IMR-90 (cell line): ENCODE results near the gene E4F1. TPM values are rescaled to one million over a fixed set of nuclear protein-coding genes. Genes with fewer than 3 reads are reported as not detected.

ENCODE experiments used
- ATAC-seq: fragments of 200-7000 bp; cut with Tn5 transposase; 2 replicates; pipeline ENCODE4 v1.9.1; 2020; ENCODE audit warnings: low read depth, mild to moderate bottlenecking, moderate library complexity
- BruUV-seq: library from RNA; stranded (reverse); fragments of 400-500 nt; replicated peaks from 2 replicates; lab custom pipeline; 2021; lab: Mats Ljungman, UMichigan
- CTCF ChIA-PET: fragments of 300-600 bp; formaldehyde crosslinking; extraction: SDS; loops from one replicate; lab custom pipeline; 2021; ENCODE audit warnings: antibody characterized with exemption; lab: Yijun Ruan, JAX
- POLR2A ChIA-PET: fragments of 300-600 bp; sonication (Branson Sonifier 250); formaldehyde crosslinking; loops from one replicate; lab custom pipeline; 2022; ENCODE audit warnings: antibody characterized with exemption; ENCODE audit not compliant: unreplicated experiment; lab: Charles Lee
- DNase-seq: peaks from one replicate; pipeline ENCODE4 v3.0.0; 2013
- H2AFZ ChIP-seq: replicated peaks from 2 replicates; pipeline ENCODE3; 2013; ENCODE audit warnings: low read length, mild to moderate bottlenecking; ENCODE audit not compliant: poor library complexity
- H2AK5ac ChIP-seq: 2 replicates; pipeline ENCODE4 v1.6.1; 2013; ENCODE audit warnings: low read depth, low read length, inconsistent platforms
- H2AK9ac ChIP-seq: replicated peaks from 2 replicates; pipeline ENCODE3; 2013; ENCODE audit warnings: mild to moderate bottlenecking, low read depth, low read length, moderate library complexity; ENCODE audit not compliant: poor library complexity
- H2BK120ac ChIP-seq: 2 replicates; pipeline ENCODE4 v1.6.1; 2013; ENCODE audit warnings: low read depth, low read length, inconsistent platforms
- H2BK15ac ChIP-seq: 3 replicates; pipeline ENCODE4 v1.6.1; 2013; ENCODE audit warnings: low read depth, low read length, inconsistent platforms
- H2BK20ac ChIP-seq: 2 replicates; pipeline ENCODE4 v1.6.1; 2013; ENCODE audit warnings: low read depth, mild to moderate bottlenecking, inconsistent platforms, low read length, moderate library complexity
- H2BK5ac ChIP-seq: 2 replicates; pipeline ENCODE4 v1.6.1; 2013; ENCODE audit warnings: mild to moderate bottlenecking, low read depth, low read length, inconsistent platforms; ENCODE audit not compliant: poor library complexity, severe bottlenecking
- H3K14ac ChIP-seq: replicated peaks from 2 replicates; pipeline ENCODE4 v1.6.1; 2013; ENCODE audit warnings: low read depth, low read length, inconsistent platforms
- H3K18ac ChIP-seq: 2 replicates; pipeline ENCODE4 v1.6.1; 2013; ENCODE audit warnings: low read depth, low read length, control low read depth
- H3K23ac ChIP-seq: 2 replicates; pipeline ENCODE4 v1.6.1; 2013; ENCODE audit warnings: low read depth, low read length, inconsistent platforms
- H3K27ac ChIP-seq: 2 replicates; pipeline ENCODE4 v1.5.1; 2013; ENCODE audit warnings: mild to moderate bottlenecking, control low read depth, low read length; ENCODE audit not compliant: insufficient read depth
- H3K27me3 ChIP-seq: 2 replicates; pipeline ENCODE4 v1.6.1; 2013; ENCODE audit warnings: low read length; ENCODE audit not compliant: control insufficient read depth, insufficient read depth
- H3K36me3 ChIP-seq: 2 replicates; pipeline ENCODE4 v1.6.1; 2013; ENCODE audit warnings: low read length, mixed read lengths; ENCODE audit not compliant: control insufficient read depth, insufficient read depth
- H3K4ac ChIP-seq: 2 replicates; pipeline ENCODE4 v1.6.1; 2013; ENCODE audit warnings: low read depth, low read length, inconsistent platforms
- H3K4me1 ChIP-seq: 2 replicates; pipeline ENCODE4 v1.6.1; 2013; ENCODE audit warnings: low read length, mixed read lengths; ENCODE audit not compliant: control insufficient read depth, insufficient read depth
- H3K4me2 ChIP-seq: 2 replicates; pipeline ENCODE4 v1.6.1; 2013; ENCODE audit warnings: low read depth, mild to moderate bottlenecking, control low read depth, low read length, moderate library complexity
- H3K4me3 ChIP-seq: 2 replicates; pipeline ENCODE4 v1.5.1; 2013; ENCODE audit warnings: low read depth, mild to moderate bottlenecking, control low read depth, low read length, moderate library complexity; ENCODE audit not compliant: insufficient read depth
- H3K56ac ChIP-seq: 2 replicates; pipeline ENCODE4 v1.6.1; 2013; ENCODE audit warnings: low read length, inconsistent platforms; ENCODE audit not compliant: insufficient read depth; ENCODE audit errors: extremely low read depth
- H3K79me1 ChIP-seq, 2 experiments: 2 replicates each; pipeline ENCODE4 v1.6.1; 2013; ENCODE audit warnings: low read length in 2 of 2, inconsistent platforms in 1 of 2, low read depth in 1 of 2
- H3K9ac ChIP-seq: 2 replicates; pipeline ENCODE4 v1.6.1; 2013; ENCODE audit warnings: low read depth, low read length, control low read depth
- H3K9me1 ChIP-seq: 2 replicates; pipeline ENCODE4 v1.6.1; 2013; ENCODE audit warnings: low read length, inconsistent platforms; ENCODE audit not compliant: insufficient read depth
- H3K9me3 ChIP-seq: 2 replicates; pipeline ENCODE4 v1.6.1; 2013; ENCODE audit warnings: low read length; ENCODE audit not compliant: control insufficient read depth, insufficient read depth
- H4K20me1 ChIP-seq: 2 replicates; pipeline ENCODE4 v1.6.1; 2013; ENCODE audit warnings: low read length, inconsistent platforms; ENCODE audit not compliant: insufficient read depth
- H4K5ac ChIP-seq: 2 replicates; pipeline ENCODE4 v1.6.1; 2013; ENCODE audit warnings: mild to moderate bottlenecking, low read depth, low read length, control low read depth
- H4K8ac ChIP-seq, 2 experiments: 2 replicates each; pipeline ENCODE4 v1.6.1; 2013; ENCODE audit warnings: low read depth in 2 of 2, low read length in 2 of 2, control low read depth in 1 of 2, inconsistent platforms in 1 of 2
- H4K91ac ChIP-seq: 2 replicates; pipeline ENCODE4 v1.6.1; 2013; ENCODE audit warnings: low read depth, low read length, inconsistent platforms; ENCODE audit not compliant: insufficient read depth
- BHLHE40 ChIP-seq: fragments of 150-350 bp; IDR thresholded peaks from 2 replicates; pipeline ENCODE4 v1.6.1; 2016; ENCODE audit warnings: mild to moderate bottlenecking, low read depth, low read length
- MXI1 ChIP-seq: IDR thresholded peaks from 2 replicates; pipeline ENCODE4 v1.6.1; 2012; ENCODE audit warnings: low read depth, mild to moderate bottlenecking, low read length, moderate library complexity, borderline replicate concordance
- RAD21 ChIP-seq: IDR thresholded peaks from 2 replicates; pipeline ENCODE4 v1.6.1; 2012; ENCODE audit warnings: low read length, improper control_type of control experiment
- RFX5 ChIP-seq: IDR thresholded peaks from 2 replicates; pipeline ENCODE4 v1.8.0; 2012; ENCODE audit warnings: low read depth, mild to moderate bottlenecking, low read length, moderate library complexity
- WGBS, 2 experiments: methylation state at CpG; one replicate each; pipeline versions ENCODE4 v1.1.5 to v1.1.7; 2013; ENCODE audit warnings: missing lambda C conversion rate in 2 of 2; ENCODE audit not compliant: insufficient read length in 1 of 2; ENCODE audit errors: extremely low coverage in 2 of 2; 5-methylcytosine and 5-hydroxymethylcytosine counted together
- dilution Hi-C: fragments of 300-500 bp; cut with HindIII; formaldehyde crosslinking; loops from one replicate; pipeline ENCODE4 v1.14.3; 2018; ENCODE audit warnings: low sequenced_read_pairs; ENCODE audit not compliant: unreplicated experiment
- in situ Hi-C: fragments of 300-500 bp; cut with MboI; formaldehyde crosslinking; loops from 3 replicates; pipeline ENCODE4 v1.14.3; 2019; ENCODE audit warnings: low sequenced_read_pairs, inconsistent platforms, mixed read lengths
- intact Hi-C: fragments of 100-400 bp; cut with micrococcal nuclease; formaldehyde crosslinking; loops from 2 replicates; pipeline ENCODE4 v1.10.0; 2022
- polyA plus RNA-seq, 3 experiments: library from polyadenylated mRNA; depleted of rRNA; stranded (reverse); fragments of >200 nt; gene quantifications; 2 replicates each; pipeline ENCODE4 v1.2.3, GENCODE V29; 2012; ENCODE audit warnings: low replicate concordance in 1 of 3
- total RNA-seq: library from RNA; depleted of rRNA; stranded (reverse); fragments of >200 nt; gene quantifications from 2 replicates; pipeline ENCODE4 v1.2.3, GENCODE V29; 2012
- TF ChIP-seq, protein P1 (sequence below): conservative IDR thresholded peaks from 2 replicates; pipeline ENCODE4 v1.5.1; 2012; ENCODE audit warnings: mild to moderate bottlenecking, low read depth, low read length, improper control_type of control experiment

E4F1 gene
- total and polyA plus RNA-seq, 2 of the 4 experiments (the other 2 are of a cell fraction) = 13.1 to 33.0 TPM

DNA sequence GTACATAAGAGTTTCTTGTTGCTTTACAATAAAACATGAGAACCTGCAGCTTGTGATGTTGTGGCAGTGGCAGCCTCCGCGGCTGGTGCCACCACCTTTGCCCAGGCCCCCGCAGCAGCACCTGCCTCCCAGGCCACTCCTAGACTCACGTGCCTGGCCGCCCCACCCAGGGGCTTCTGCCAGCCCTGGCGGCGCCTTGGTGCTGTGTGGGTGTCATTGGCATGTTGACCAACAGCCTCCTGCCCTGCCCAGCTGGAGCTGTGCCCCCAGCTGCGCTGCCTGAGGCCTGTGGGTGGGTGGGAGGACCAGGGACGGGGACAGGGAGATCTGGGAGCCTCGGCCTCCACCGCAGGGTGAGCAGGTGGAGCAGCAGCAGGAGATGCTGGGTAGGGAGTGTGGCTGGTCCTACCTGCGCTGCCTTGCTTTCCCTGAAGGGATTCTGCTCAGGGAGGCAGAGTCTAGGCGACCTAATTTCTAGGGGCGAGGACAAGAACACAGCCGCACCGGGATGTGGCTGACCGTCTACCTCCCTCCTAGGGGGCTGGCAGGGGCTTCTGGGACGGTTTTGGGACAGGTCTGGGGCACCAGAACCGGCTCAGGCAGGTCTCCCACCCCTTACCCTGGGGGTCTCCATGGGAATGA is 12.4 kb downstream of the E4F1 start:
- TF ChIP-seq RFX5 = no peak
- no peak for TF ChIP-seq BHLHE40
- TF ChIP-seq RAD21 = no peak
- TF ChIP-seq MXI1 = no peak
- TF ChIP-seq, protein P1, sequence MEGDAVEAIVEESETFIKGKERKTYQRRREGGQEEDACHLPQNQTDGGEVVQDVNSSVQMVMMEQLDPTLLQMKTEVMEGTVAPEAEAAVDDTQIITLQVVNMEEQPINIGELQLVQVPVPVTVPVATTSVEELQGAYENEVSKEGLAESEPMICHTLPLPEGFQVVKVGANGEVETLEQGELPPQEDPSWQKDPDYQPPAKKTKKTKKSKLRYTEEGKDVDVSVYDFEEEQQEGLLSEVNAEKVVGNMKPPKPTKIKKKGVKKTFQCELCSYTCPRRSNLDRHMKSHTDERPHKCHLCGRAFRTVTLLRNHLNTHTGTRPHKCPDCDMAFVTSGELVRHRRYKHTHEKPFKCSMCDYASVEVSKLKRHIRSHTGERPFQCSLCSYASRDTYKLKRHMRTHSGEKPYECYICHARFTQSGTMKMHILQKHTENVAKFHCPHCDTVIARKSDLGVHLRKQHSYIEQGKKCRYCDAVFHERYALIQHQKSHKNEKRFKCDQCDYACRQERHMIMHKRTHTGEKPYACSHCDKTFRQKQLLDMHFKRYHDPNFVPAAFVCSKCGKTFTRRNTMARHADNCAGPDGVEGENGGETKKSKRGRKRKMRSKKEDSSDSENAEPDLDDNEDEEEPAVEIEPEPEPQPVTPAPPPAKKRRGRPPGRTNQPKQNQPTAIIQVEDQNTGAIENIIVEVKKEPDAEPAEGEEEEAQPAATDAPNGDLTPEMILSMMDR = no peak
- H3K27ac ChIP-seq = no peak overlapping the region
- H3K4ac ChIP-seq = no peak overlapping the region
- no peak overlapping the region for H3K9ac ChIP-seq
- no peak overlapping the region for H2BK5ac ChIP-seq
- peak overlapping the region; percentile 65 for H2AK9ac ChIP-seq
- no peak overlapping the region for H2BK15ac ChIP-seq
- H3K36me3 ChIP-seq = peaks cover 47% of the 10 kb centered on the region
- no peak overlapping the region for H3K23ac ChIP-seq
- DNase-seq = no peak
- no peak overlapping the region for H3K4me3 ChIP-seq
- H3K14ac ChIP-seq = no peak overlapping the region
- H3K9me1 ChIP-seq = no peaks in the 10 kb centered on the region
- intact Hi-C loops = no loop called here
- dilution Hi-C loops = no loop called here
- peaks cover 9% of the 10 kb centered on the region for H3K27me3 ChIP-seq
- WGBS, 2 experiments = 57% methylated on average over 3 of the region's 19 CpGs; no CpG with 5 or more reads in 1 of the 2 experiments
- H2AFZ ChIP-seq = peak overlapping the region; percentile 81
- CTCF ChIA-PET = no interaction called here
- no peak overlapping the region for H3K18ac ChIP-seq
- no peak overlapping the region for H3K4me2 ChIP-seq
- BruUV-seq = no TSS peak
- POLR2A ChIA-PET = no interaction called here
- H2AK5ac ChIP-seq = no peak overlapping the region
- no peaks in the 10 kb centered on the region for H3K79me1 ChIP-seq
- no peak overlapping the region for H4K5ac ChIP-seq
- no peak overlapping the region for H2BK20ac ChIP-seq
- peaks cover 14% of the 10 kb centered on the region for H4K20me1 ChIP-seq
- no peak overlapping the region for H3K56ac ChIP-seq
- ATAC-seq = no peak
- no peak overlapping the region for H2BK120ac ChIP-seq
- H4K8ac ChIP-seq = no peak overlapping the region
- H3K4me1 ChIP-seq = peaks cover 5% of the 10 kb centered on the region; the same call in 1 of the 2 replicates
- in situ Hi-C loops = no loop called here
- no peaks in the 10 kb centered on the region for H3K9me3 ChIP-seq
- no peak overlapping the region for H4K91ac ChIP-seq
